Neuronal stem cell (in vitro differentiated cells): ENCODE results near the gene LIMS1.
A peak's percentile ranks its signal among the peaks of the same experiment; 100 is the strongest.

ENCODE experiments used
- DNase-seq: peaks from one replicate; pipeline ENCODE4 v3.0.0-alpha.2; 2013; ENCODE audit warnings: low spot score
- H2AFZ ChIP-seq: one replicate; pipeline ENCODE4 v1.6.1; 2013; ENCODE audit warnings: mild to moderate bottlenecking, low read length, inconsistent platforms
- H2AK5ac ChIP-seq: 2 replicates; pipeline ENCODE4 v1.6.1; 2013; ENCODE audit warnings: low read depth, mild to moderate bottlenecking, inconsistent platforms, low read length, moderate library complexity, mixed read lengths
- H2BK120ac ChIP-seq: 2 replicates; pipeline ENCODE4 v1.6.1; 2013; ENCODE audit warnings: low read depth, mild to moderate bottlenecking, inconsistent platforms, low read length, moderate library complexity, mixed read lengths
- H2BK12ac ChIP-seq: one replicate; pipeline ENCODE4 v1.6.1; 2013; ENCODE audit warnings: low read length, inconsistent platforms
- H2BK15ac ChIP-seq: 2 replicates; pipeline ENCODE4 v1.6.1; 2013; ENCODE audit warnings: mild to moderate bottlenecking, low read length, inconsistent platforms, mixed read lengths
- H2BK5ac ChIP-seq: one replicate; pipeline ENCODE4 v1.6.1; 2013; ENCODE audit warnings: inconsistent platforms, mild to moderate bottlenecking, low read length, moderate library complexity
- H3K14ac ChIP-seq: one replicate; pipeline ENCODE4 v1.6.1; 2013; ENCODE audit warnings: low read length, inconsistent platforms
- H3K18ac ChIP-seq: 2 replicates; pipeline ENCODE4 v1.6.1; 2013; ENCODE audit warnings: low read length, inconsistent platforms
- H3K23ac ChIP-seq: 2 replicates; pipeline ENCODE4 v1.6.1; 2013; ENCODE audit warnings: low read depth, mild to moderate bottlenecking, mixed read lengths, low read length, inconsistent platforms; ENCODE audit not compliant: poor library complexity
- H3K27ac ChIP-seq: replicated peaks from 3 replicates; pipeline ENCODE4 v1.5.1; 2013; ENCODE audit warnings: low read length, inconsistent platforms
- H3K27me3 ChIP-seq, 3 experiments: 2 replicates each; pipeline ENCODE4 v1.6.1; 2013; ENCODE audit warnings: low read length in 3 of 3, mild to moderate bottlenecking in 2 of 3, inconsistent platforms in 1 of 3, low read depth in 1 of 3, mixed read lengths in 1 of 3, moderate library complexity in 1 of 3; ENCODE audit not compliant: control insufficient read depth in 3 of 3, insufficient read depth in 3 of 3
- H3K36me3 ChIP-seq, 2 donors: replicated peaks in 1 of 2; 2 replicates each; pipeline ENCODE4 v1.6.1; 2013; ENCODE audit warnings: low read length in 2 of 2; ENCODE audit not compliant: control insufficient read depth in 2 of 2, insufficient read depth in 2 of 2
- H3K4ac ChIP-seq: 2 replicates; pipeline ENCODE4 v1.6.1; 2013; ENCODE audit warnings: inconsistent platforms, mild to moderate bottlenecking, low read length, moderate library complexity
- H3K4me1 ChIP-seq, 2 donors: 1 replicate in 1 of 2; 2 replicates in 1 of 2; pipeline ENCODE4 v1.6.1; 2013; ENCODE audit warnings: low read length in 2 of 2, low read depth in 1 of 2; ENCODE audit not compliant: control insufficient read depth in 2 of 2, insufficient read depth in 1 of 2
- H3K4me2 ChIP-seq: one replicate; pipeline ENCODE4 v1.6.1; 2013; ENCODE audit warnings: mild to moderate bottlenecking, low read length, inconsistent platforms; ENCODE audit not compliant: insufficient read depth, poor library complexity, severe bottlenecking
- H3K4me3 ChIP-seq, 2 donors: 2 replicates each; pipeline ENCODE4 v1.5.1; 2013; ENCODE audit warnings: low read length in 2 of 2, mild to moderate bottlenecking in 2 of 2, inconsistent platforms in 1 of 2, moderate library complexity in 1 of 2
- H3K79me1 ChIP-seq: one replicate; pipeline ENCODE4 v1.6.1; 2013; ENCODE audit warnings: low read depth, mild to moderate bottlenecking, inconsistent platforms, low read length, moderate library complexity
- H3K9ac ChIP-seq: one replicate; pipeline ENCODE4 v1.6.1; 2013; ENCODE audit warnings: mild to moderate bottlenecking, low read depth, low read length, inconsistent platforms; ENCODE audit not compliant: poor library complexity
- H3K9me3 ChIP-seq, 2 donors: replicated peaks in 1 of 2; 2 replicates each; pipeline versions ENCODE3 to v1.6.1; 2013; ENCODE audit warnings: low read length in 2 of 2, mild to moderate bottlenecking in 2 of 2, inconsistent platforms in 1 of 2, low read depth in 1 of 2, mixed read lengths in 1 of 2, moderate library complexity in 1 of 2; ENCODE audit not compliant: control insufficient read depth in 2 of 2, insufficient read depth in 1 of 2
- H4K8ac ChIP-seq: one replicate; pipeline ENCODE4 v1.6.1; 2013; ENCODE audit warnings: low read depth, mild to moderate bottlenecking, inconsistent platforms, low read length, moderate library complexity
- H4K91ac ChIP-seq: one replicate; pipeline ENCODE4 v1.6.1; 2013; ENCODE audit warnings: low read length, low read depth, mild to moderate bottlenecking, inconsistent platforms; ENCODE audit not compliant: poor library complexity
- WGBS, 2 donors: extraction: QIAGEN DNeasy Blood & Tissue Kit; methylation state at CpG; one replicate each; pipeline ENCODE4 v1.1.7; 2013; ENCODE audit warnings: missing lambda C conversion rate in 2 of 2, mixed read lengths in 1 of 2; ENCODE audit not compliant: insufficient read length in 2 of 2, insufficient replicate concordance in 1 of 2; ENCODE audit errors: extremely low coverage in 2 of 2; 5-methylcytosine and 5-hydroxymethylcytosine counted together

Gene LIMS1

DNA sequence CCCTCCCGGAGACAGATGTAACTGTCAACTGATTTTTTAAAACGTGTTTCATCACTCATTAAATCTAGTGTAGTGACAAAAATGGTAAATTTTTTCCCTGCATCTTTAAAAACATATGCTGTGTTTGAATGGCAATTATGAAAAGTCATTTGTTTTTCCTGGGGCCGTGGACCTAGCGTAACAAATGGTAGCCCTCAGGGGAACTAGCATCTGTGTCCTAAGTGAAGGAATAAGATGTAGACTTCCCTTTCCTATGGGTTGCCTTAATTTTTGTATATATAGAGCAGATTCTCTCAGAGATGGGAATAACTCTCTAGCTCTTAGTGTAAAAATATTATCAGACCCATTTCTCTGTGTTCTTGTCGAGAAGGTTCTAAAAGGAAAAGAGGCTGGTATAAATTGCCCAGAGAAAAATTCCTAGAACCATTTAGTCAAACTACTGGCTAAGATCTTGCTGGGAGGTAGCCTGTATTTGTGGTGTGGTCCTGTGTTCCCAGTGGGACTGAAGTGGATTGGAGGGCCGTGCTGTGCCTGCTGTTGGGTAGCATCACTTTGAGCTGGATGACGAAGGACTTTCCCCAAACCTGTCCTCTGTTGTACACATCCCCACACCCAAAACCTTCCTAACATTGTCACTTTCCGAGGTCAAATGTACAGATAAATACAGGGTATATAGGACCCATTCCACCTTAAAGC lies 85.8 kb downstream of the LIMS1 start:
- no peaks in the 10 kb centered on the region for H3K79me1 ChIP-seq
- no peak overlapping the region for H3K4me2 ChIP-seq
- H4K91ac ChIP-seq, result no peak overlapping the region
- H2BK5ac ChIP-seq, result no peak overlapping the region
- H3K27ac ChIP-seq, result no peak overlapping the region
- H2BK15ac ChIP-seq, result no peak overlapping the region
- H3K4ac ChIP-seq, result no peak overlapping the region
- H3K14ac ChIP-seq, result no peak overlapping the region
- no peak overlapping the region for H2AK5ac ChIP-seq
- H3K9ac ChIP-seq, result no peak overlapping the region
- H3K27me3 ChIP-seq, result no peaks in the 10 kb centered on the region
- H3K9me3 ChIP-seq, result no peaks in the 10 kb centered on the region
- H3K23ac ChIP-seq, result no peak overlapping the region
- no peak overlapping the region for H2AFZ ChIP-seq
- DNase-seq, result no peak
- H3K4me3 ChIP-seq, result no peak overlapping the region
- H3K4me1 ChIP-seq, result peaks cover 13 to 31% of the 10 kb centered on the region in 2 donors
- H2BK120ac ChIP-seq, result no peak overlapping the region
- H4K8ac ChIP-seq, result no peak overlapping the region
- no peak overlapping the region for H3K18ac ChIP-seq
- H2BK12ac ChIP-seq, result no peak overlapping the region
- H3K36me3 ChIP-seq, result no peaks in the 10 kb centered on the region
- WGBS, 2 donors, result no CpG with 5 or more reads among the region's 8 CpGs

DNA sequence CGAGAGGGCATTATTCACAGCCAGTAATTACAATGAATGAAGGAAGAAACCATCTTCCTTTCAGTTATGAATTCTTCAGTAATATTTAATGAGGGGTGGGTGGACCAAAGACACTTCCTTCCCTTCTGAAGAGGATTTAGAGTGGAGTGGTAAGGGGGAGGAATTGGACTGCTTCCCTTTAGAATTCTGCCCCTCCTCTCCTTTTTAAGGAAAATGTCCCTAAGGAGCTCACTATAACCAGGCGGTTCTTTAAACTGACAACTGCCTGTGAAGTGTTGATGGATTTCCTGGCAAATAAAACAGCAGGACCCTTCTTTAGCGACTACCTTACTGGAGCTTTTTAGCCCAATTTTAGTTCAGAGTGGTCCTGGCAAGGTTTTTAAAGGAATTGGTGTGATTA lies 86.4 kb downstream of the LIMS1 start:
- Histone ChIP-seq H3K79me1 (no peaks in the 10 kb centered on the region), H3K4me1 (peaks cover 10 to 28% of the 10 kb centered on the region in 2 donors), H4K8ac (no peak overlapping the region), H3K4ac (no peak overlapping the region), H4K91ac (no peak overlapping the region), H2AK5ac (no peak overlapping the region), H3K18ac (no peak overlapping the region), H2BK120ac (no peak overlapping the region), H2BK5ac (no peak overlapping the region), H3K27ac (no peak overlapping the region), H3K9me3 (no peaks in the 10 kb centered on the region), H3K23ac (no peak overlapping the region), H2AFZ (peak overlapping the region; percentile 35), H3K4me2 (no peak overlapping the region), H3K27me3 (no peaks in the 10 kb centered on the region), H2BK15ac (no peak overlapping the region), H3K36me3 (no peaks in the 10 kb centered on the region), H3K9ac (no peak overlapping the region), H3K14ac (no peak overlapping the region), H3K4me3 (no peak overlapping the region), H2BK12ac (no peak overlapping the region)
- DNase-seq, result no peak
- no CpG with 5 or more reads among the region's 3 CpGs for WGBS, 2 donors

DNA sequence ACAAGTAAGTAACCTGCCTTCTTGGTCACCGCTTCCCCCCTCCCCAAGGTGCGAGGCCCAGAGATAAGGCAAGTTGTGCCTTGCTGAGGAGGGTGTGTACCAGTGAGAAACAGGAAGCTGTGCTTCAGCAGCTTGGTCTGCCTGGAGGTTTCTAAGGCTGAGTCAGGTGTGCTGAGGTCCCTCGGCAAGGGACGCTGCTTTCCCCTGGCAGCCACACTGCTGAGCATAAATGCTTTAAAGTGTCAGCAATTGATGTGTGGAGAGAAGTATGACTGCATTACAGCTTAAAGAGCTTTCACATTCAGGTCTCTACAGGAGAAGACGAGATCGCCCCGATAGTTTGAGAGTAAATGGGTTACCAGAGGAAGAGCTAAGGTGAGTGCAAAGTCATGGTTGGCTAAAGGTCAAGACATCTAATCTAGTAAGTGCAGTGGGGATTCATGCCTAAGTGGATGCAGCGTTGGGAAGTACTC lies 86.9 kb downstream of the LIMS1 start:
- peak overlapping the region in 1 of 2 donors; percentile 47 for H3K4me3 ChIP-seq
- no peak for DNase-seq
- no peaks in the 10 kb centered on the region for H3K27me3 ChIP-seq
- no peak overlapping the region for H2BK120ac ChIP-seq
- no peak overlapping the region for H3K9ac ChIP-seq
- no peak overlapping the region for H4K91ac ChIP-seq
- no peak overlapping the region for H3K4ac ChIP-seq
- H3K14ac ChIP-seq, result no peak overlapping the region
- H3K79me1 ChIP-seq, result no peaks in the 10 kb centered on the region
- no peak overlapping the region for H3K18ac ChIP-seq
- H3K4me2 ChIP-seq, result peak overlapping the region; percentile 21
- H2BK15ac ChIP-seq, result no peak overlapping the region
- H3K27ac ChIP-seq, result peak overlapping the region; percentile 11
- no peak overlapping the region for H4K8ac ChIP-seq
- no peak overlapping the region for H2BK5ac ChIP-seq
- no peak overlapping the region for H2AK5ac ChIP-seq
- no peaks in the 10 kb centered on the region for H3K36me3 ChIP-seq
- H3K4me1 ChIP-seq, result peaks cover 8 to 29% of the 10 kb centered on the region in 2 donors
- WGBS, 2 donors, result no CpG with 5 or more reads among the region's 8 CpGs
- H3K23ac ChIP-seq, result no peak overlapping the region
- H2AFZ ChIP-seq, result no peak overlapping the region
- H2BK12ac ChIP-seq, result no peak overlapping the region
- H3K9me3 ChIP-seq, result no peaks in the 10 kb centered on the region

DNA sequence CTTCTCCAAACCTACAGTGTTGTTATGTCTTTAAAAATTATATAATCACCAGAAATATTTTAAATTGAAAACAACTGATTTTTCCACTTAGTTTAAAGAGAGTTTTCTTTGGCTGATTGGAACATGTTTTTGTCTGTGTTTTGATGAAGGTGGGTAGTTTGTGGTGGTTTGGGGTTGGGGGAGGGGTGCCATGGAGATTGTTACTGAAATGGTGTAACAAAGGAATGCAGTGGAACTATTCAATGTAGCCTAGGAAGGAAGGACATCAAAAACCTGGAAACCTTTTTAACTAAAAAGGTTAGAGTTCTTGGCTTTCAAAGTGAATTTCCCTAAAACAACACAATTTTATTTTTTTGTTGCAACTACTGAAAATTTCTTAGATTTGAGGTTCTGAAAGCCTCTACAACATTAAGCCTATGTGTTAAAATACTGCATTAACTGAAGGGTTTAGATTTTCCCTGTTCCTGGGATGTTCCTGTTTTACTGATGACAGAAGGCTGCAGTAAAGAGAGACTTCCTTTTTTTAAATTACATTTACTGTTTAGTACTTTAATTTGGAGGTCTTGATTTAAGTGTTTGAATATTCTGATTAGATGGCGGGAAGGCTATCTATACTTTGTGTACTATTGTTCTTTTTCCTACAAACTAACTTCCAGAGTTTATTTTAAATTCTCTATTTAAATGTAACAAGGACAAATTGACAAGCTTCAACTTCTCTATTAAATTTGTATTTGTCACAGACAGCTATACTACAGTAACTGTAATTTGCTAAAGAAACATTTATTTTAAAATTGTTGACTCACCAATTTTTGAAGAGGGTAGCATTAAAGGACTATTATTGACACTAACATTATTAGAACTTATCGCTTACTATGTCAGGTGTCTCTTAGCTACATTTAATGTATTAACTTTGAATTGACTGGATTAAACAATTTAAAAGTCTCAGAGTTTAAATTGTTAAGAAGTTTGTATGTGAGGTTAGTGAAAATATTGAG lies 87.7 kb downstream of the LIMS1 start:
- H3K4me1 ChIP-seq, result peaks cover 8 to 29% of the 10 kb centered on the region in 2 donors
- no CpG with 5 or more reads among the region's 2 CpGs for WGBS, 2 donors

More for the DNA sequence above, 87.7 kb downstream of the LIMS1 start:
- no peak overlapping the region for H3K14ac ChIP-seq
- H2BK15ac ChIP-seq, result no peak overlapping the region
- peak overlapping the region; percentile 50 for H2AFZ ChIP-seq
- H3K18ac ChIP-seq, result no peak overlapping the region
- H3K4me2 ChIP-seq, result no peak overlapping the region
- H3K23ac ChIP-seq, result no peak overlapping the region
- no peak overlapping the region for H2BK12ac ChIP-seq
- H3K36me3 ChIP-seq, result no peaks in the 10 kb centered on the region
- H4K8ac ChIP-seq, result no peak overlapping the region
- no peaks in the 10 kb centered on the region for H3K27me3 ChIP-seq
- H2AK5ac ChIP-seq, result no peak overlapping the region
- no peak overlapping the region for H3K27ac ChIP-seq
- H2BK5ac ChIP-seq, result no peak overlapping the region
- no peak overlapping the region for H3K9ac ChIP-seq
- H3K4ac ChIP-seq, result no peak overlapping the region
- H2BK120ac ChIP-seq, result no peak overlapping the region
- no peaks in the 10 kb centered on the region for H3K79me1 ChIP-seq
- H3K4me3 ChIP-seq, result no peak overlapping the region
- H3K9me3 ChIP-seq, result no peaks in the 10 kb centered on the region
- no peak for DNase-seq
- H4K91ac ChIP-seq, result no peak overlapping the region
